KOPT-K1 (cell line): ENCODE measurements around the gene FREM3.
A peak's percentile ranks its signal among the peaks of the same experiment; 100 is the strongest.
"Not testable (repeated sequence)": the region's sequence is repeated elsewhere in the genome, so short reads cannot be mapped to it uniquely, and the experiment has no call there.

Experiments used
- H3K27ac ChIP-seq: fragments of 200-600 bp; sonication (generic); 2 replicates; pipeline ENCODE4 v1.5.1; 2016; ENCODE audit warnings: antibody characterized with exemption, mild to moderate bottlenecking, low read depth, low read length; ENCODE audit not compliant: poor library complexity, severe bottlenecking
- H3K36me3 ChIP-seq: fragments of 200-600 bp; sonication (generic); 2 replicates; pipeline ENCODE4 v1.5.1; 2017; ENCODE audit warnings: antibody characterized with exemption, mild to moderate bottlenecking, low read length, moderate library complexity; ENCODE audit not compliant: insufficient read depth
- H3K9me3 ChIP-seq: fragments of 200-600 bp; sonication (generic); 2 replicates; pipeline ENCODE4 v1.5.1; 2017; ENCODE audit warnings: antibody characterized with exemption, low read length, mild to moderate bottlenecking; ENCODE audit not compliant: insufficient read depth, poor library complexity, severe bottlenecking

The FREM3 gene

DNA sequence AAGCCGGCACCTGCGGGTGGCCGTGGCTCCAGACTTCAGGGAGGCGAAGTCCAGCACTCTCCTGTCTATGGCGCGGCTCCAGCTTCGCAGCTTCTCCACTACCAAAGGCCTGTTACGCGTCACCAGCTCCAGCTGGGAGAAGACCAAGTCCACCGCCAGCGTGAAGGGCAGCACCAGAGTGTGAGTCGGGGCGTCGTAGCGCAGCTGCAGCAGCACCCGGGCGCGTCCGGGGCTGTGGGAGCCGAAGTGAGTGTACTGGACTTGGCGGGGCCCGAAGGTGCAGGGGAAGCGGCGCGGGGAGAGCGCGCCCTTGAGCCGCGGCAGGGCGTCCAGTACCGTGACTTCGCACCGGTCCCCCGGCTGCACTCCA, 444 bp downstream of the FREM3 start:
- H3K27ac ChIP-seq, result peak overlapping the region; percentile 62
- H3K9me3 ChIP-seq, result no peaks in the 10 kb centered on the region
- no peaks in the 10 kb centered on the region for H3K36me3 ChIP-seq

DNA sequence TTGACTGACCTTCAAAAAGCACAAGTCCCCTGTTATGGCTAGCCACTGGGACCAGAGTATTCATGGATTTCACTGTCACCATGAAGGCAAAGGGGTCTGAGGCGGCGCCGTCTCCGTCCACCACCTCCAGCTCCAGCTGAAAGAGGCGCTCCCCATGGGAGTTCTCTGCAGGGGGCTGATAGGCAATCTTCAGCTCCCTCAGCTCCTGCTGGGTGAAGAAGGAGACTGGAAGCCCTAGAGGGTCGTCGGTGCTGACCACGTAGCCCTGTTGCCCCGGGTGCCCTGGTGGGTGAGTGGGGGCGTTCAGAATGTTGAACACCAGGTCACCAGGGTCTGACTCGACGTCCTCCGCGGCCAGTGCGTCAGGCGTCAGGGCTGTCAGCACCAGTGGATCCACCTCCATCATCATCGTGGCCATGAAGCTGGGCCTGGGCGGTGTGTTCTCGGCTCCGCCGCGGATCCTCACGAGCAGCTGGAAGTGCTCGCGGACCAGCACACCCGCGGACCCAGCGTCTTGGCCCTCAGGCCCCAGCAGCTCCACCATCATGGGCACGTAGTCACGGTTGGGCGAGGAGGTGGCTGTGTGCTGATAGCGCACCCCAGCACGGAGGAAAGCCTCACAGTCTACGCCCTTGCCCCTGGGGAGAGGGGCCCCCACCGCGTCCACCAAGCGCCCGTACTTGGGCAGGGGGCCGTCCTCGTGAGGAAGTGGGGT, 987 bp downstream of the FREM3 start:
- no peaks in the 10 kb centered on the region for H3K9me3 ChIP-seq
- H3K36me3 ChIP-seq, result no peaks in the 10 kb centered on the region
- H3K27ac ChIP-seq, result no peak overlapping the region

DNA sequence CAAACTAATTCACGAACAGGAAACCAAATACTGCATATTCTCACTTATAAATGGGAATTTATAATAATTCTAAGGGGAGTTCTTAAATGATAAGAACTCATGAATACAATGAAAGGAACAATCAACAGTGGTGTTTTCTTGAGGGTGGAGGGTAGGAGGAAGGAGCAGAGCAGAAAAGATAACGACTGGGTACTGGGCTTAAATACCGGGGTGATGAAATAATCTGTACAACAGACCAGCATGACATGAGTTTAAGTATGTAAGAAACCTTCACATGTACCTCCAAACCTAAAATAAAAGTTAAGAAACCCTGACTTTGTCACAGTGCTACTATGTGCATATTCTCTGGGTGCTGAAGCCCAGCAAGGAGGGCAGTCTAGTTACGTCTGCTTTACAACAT, 6.6 kb downstream of the FREM3 start:
- Histone ChIP-seq H3K9me3 (no peaks in the 10 kb centered on the region), H3K27ac (no peak overlapping the region), H3K36me3 (no peaks in the 10 kb centered on the region)

DNA sequence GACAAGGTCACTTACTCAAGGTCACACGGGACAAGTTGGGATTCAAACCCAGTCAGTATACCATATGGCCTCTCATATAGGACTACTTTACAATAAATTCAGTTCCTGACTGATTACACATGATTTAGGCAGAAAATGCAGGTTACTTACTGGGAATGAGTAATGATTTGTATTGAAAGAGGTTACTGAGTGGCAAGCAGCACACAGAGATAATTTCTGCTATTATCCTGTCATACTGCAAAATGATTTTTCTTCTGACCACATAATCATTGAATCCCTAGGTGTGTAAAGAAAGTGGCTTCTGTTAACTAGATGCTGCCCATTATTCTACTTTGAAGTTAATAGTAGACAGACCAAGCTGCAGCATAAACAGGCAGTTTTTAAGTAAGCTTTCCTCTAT, 8.2 kb downstream of the FREM3 start:
- no peak overlapping the region for H3K27ac ChIP-seq
- no peaks in the 10 kb centered on the region for H3K9me3 ChIP-seq
- H3K36me3 ChIP-seq, result no peaks in the 10 kb centered on the region

DNA sequence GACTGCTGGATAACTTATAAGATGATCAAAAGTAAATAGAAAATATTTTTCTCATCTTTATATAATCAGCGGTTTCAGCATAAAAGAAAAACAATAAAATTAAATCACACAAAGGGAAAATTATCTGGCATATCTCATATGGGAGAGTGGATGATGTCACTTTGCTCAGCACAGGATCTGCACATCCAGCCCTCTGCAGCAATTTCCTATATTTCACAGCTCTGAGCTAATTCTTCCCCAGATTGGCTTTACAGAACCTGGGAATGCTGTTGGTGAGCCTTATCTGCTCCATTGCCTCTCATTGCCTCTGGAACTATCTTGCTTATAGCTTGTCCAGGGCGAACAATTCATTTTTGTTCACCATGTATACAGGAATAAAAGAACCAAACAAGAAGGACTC, 21.0 kb downstream of the FREM3 start:
- Histone ChIP-seq H3K9me3 (peaks cover 5% of the 10 kb centered on the region), H3K36me3 (no peaks in the 10 kb centered on the region), H3K27ac (no peak overlapping the region)

DNA sequence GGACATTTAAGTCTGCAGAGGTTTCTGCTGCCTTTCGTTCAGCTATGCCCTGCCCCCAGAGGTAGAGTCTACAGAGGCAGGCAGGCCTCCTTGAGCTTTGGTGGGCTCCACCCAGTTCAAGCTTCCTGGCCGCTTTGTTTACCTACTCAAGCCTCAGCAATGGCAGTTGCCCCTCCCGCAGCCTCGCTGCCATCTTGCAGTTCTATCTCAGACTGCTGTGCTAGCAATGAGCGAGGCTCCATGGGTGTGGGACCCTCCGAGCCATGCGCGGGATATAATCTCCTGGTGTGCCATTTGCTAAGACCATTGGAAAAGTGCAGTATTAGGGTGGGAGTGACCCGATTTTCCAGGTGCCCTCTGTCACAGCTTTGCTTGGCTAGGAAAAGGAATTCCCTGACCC, 26.8 kb downstream of the FREM3 start:
- H3K9me3 ChIP-seq, H3K27ac ChIP-seq, H3K36me3 ChIP-seq: not testable (repeated sequence)

DNA sequence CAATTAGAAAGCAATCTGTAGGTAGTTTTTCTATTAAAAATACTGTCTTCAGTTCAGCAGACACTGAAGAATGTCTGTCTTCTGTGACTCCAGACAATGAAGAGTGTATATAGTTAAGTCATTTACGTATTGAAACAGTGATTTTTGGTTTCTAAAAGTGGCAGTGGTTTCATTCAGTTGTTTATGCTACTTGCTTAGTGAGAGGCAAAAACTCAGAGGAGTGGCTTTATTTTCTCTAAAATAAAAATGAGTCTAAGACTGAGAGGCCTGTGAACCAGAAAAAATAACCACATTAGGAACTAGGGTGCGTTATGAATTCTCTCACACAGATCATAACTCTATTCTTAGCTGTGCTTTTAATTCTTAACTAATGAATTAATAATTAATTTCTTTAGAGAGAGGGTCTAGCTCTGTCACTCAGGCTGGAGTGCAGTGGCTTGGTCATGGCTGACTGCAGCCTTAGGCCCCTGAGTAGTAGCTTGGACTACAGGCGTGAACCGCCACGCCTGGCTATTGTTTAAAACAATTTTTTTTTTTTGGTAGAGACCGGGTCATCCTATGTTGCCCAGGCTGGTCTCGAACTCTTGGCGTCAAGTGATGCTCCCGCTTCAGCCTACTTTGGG, 31.4 kb downstream of the FREM3 start:
- Histone ChIP-seq H3K9me3 (no peaks in the 10 kb centered on the region), H3K27ac (no peak overlapping the region), H3K36me3 (no peaks in the 10 kb centered on the region)

DNA sequence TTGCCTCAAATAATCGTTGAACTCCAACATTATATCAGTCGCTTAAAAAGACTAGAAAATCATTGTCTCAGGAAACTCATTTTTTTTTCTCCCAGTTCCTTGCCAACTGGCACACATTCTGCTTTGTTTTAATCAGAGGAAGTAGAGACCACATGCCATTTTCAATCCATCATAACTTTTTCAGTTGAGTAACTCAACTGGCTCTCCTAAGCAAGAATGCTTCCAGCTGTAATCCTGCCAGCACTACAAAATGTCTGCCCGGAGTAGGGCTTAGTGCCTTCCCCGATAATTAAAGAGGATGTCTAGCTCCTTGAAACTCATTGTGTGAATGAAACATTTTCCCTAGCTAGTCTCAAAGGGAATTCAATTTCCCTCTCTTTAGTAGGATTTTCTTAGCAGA, 33.0 kb downstream of the FREM3 start:
- Histone ChIP-seq H3K36me3 (no peaks in the 10 kb centered on the region), H3K9me3 (no peaks in the 10 kb centered on the region), H3K27ac (no peak overlapping the region)

DNA sequence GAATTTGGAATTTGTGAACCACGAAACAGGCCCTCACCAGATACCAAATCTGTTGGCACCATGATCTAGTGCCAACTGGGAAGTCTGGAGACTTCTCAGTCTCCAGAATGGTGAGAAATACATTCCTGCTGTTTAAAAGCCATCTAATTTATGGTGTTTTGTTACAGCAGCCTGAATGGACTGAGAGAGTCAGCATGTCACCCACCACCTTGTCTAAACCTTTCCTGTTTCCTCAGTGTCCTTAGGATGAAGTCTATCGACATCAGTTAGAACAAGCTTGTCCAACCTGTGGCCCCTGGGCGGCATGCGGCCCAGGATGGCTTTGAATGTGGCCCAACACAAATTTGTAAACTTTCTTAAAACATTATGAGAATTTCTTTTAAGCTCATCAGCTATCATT, 42.1 kb downstream of the FREM3 start:
- Histone ChIP-seq H3K27ac (no peak overlapping the region), H3K9me3 (no peaks in the 10 kb centered on the region), H3K36me3 (no peaks in the 10 kb centered on the region)

DNA sequence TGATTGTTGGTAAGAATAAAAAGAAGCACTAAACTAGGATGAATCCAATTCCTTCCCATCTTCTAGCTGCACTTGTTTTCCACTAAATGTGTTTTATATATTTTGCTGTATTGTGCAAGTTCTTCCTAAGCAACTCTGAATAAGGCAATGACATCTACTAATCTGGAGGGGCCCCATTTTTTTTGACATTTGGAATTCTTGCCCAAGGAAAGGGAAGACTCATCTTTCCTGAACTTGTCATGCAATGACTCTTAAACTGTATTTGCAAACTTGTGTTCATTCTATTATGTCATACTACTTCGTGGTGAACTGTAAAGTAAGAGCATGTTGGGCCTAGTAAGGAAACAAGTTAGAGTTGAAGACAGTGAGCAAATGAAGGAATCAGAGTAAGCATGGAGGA, 45.9 kb downstream of the FREM3 start:
- Histone ChIP-seq H3K27ac (no peak overlapping the region), H3K9me3 (no peaks in the 10 kb centered on the region), H3K36me3 (no peaks in the 10 kb centered on the region)

DNA sequence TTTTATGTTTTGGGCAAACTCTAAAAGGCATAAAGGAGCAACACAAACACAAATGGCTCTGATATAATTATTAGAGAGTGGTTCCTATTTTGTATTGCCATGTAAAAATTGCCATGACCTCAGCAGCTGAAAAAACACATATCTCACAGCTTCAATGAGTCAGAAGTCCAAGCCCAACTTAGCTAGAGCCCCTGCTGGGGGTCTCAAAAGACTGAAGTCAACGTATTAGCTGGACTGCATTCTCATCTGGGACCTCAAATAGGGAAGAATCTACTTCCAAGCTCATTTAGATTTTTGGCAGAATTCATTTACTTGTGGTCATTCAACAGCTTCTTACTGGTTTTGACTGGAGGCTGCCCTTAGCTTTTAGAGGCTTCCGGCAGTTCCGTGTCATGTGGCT, 47.4 kb downstream of the FREM3 start:
- no peaks in the 10 kb centered on the region for H3K36me3 ChIP-seq
- H3K27ac ChIP-seq, result no peak overlapping the region
- peaks cover 8% of the 10 kb centered on the region for H3K9me3 ChIP-seq

DNA sequence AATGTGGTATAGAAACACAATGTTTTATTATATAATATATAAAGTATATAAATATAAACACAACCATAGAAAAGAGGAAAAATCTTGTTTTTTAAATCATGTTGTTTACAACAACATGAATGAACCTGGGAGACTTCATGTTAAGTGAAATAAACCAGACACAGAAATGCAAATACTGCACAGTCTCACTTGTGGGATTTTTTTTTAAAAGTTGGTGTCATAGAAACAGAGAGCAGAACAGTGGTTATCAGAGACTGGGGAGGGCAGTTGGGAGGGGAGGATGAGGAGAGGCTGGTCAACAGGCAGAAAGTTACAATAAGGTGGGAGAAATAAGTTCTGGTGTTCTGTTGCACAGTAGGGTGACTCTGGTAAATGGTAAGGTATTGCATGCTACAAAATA, 57.1 kb downstream of the FREM3 start:
- Histone ChIP-seq H3K27ac (no peak overlapping the region), H3K36me3 (no peaks in the 10 kb centered on the region), H3K9me3 (peaks cover 23% of the 10 kb centered on the region)

DNA sequence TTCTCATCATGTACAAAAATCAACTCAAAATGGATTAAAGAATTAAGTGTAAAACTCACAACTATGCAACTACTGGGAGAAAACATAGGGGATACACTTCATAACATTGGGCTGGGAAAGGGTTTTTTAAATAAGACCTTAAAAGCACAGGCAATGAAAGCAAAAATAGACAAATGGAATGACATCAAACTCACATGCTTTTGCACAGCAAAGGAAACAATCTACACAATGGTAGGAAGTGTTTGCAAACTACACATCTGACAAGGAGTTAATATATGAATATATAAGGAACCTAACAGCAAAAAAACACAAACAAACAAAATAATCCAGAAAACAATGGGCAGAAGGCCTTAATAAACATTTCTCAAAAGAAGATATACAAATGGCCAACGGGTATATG, 57.9 kb downstream of the FREM3 start:
- Histone ChIP-seq H3K27ac (no peak overlapping the region), H3K36me3 (no peaks in the 10 kb centered on the region), H3K9me3 (peaks cover 15% of the 10 kb centered on the region)

DNA sequence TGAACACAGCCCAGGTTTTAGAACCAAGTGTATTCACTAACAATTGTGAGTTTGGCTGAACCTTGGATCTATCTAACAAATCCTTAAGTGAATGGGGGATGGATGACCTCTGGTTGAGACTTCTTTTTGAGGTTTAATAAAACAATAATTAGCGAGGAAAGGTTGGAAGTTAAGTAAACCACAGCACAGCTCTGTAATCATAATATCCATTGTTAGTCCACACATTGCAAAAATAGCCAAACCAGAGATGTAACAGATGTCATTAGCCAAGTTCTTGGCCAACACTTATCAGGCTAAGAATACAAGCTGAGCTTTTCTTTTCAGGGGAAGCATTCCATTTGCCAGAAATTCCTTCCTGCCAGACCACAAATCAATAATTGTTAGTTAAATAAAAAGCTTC, 59.1 kb downstream of the FREM3 start:
- H3K27ac ChIP-seq, result no peak overlapping the region
- no peaks in the 10 kb centered on the region for H3K36me3 ChIP-seq

DNA sequence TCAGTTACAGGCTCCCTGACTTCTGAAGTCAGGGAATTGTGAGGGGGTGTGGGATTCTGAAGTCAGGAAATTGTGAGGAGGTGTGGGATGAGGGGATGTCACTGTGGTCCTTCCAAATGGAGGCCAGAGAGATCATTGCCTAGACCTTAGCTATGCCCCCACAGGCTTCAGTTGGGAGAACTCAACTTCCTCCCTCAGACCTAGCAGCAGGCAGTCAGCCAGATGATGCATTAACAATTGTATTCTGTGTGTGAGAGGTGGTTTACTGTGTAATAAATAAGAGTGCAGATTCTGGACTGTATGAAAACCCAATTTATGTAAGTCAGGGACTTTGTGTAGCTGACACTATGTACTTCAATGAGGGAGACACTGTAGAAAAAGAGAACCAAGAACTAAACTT, 65.7 kb downstream of the FREM3 start:
- Histone ChIP-seq H3K9me3 (no peaks in the 10 kb centered on the region), H3K27ac (no peak overlapping the region), H3K36me3 (no peaks in the 10 kb centered on the region)

More for the DNA sequence above, 59.1 kb downstream of the FREM3 start:
- peaks cover 3% of the 10 kb centered on the region for H3K9me3 ChIP-seq

DNA sequence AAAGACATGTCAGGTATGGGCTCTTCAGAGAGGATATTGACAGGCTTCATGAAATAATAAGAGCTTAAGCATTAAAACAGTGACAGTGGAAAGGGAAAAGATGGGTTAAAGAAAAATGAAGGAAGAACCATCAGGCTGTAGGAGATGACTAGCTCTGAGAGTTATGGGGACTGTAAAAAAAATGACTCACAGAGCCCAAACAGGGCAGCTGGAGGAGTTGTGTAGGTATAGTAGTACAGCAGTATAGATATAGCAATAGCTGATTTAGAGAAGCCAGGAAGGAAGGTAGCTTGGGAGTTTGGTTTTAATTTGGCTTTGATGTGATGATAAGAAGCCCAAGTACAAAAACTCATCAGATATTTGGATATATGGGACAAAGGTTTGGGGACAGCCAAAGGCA, 66.6 kb downstream of the FREM3 start:
- H3K27ac ChIP-seq, result no peak overlapping the region
- no peaks in the 10 kb centered on the region for H3K9me3 ChIP-seq
- no peaks in the 10 kb centered on the region for H3K36me3 ChIP-seq
